Astrocyte (in vitro differentiated cells and primary cell): Measurements from ENCODE around the gene FAM149B1.

Experiments used
- CTCF ChIP-seq: IDR thresholded peaks from 2 replicates; pipeline ENCODE4 v1.5.1; 2011; ENCODE audit warnings: low read depth, mild to moderate bottlenecking, inconsistent platforms, low read length, moderate library complexity; ENCODE audit not compliant: insufficient read depth
- EZH2 ChIP-seq: IDR thresholded peaks from 2 replicates; pipeline ENCODE4 v1.6.1; 2012; ENCODE audit warnings: mild to moderate bottlenecking, low read length, inconsistent platforms; ENCODE audit not compliant: insufficient read depth

GRCh38 chr10:73262105-73262730, 94.3 kb downstream of the FAM149B1 start:
- TF ChIP-seq CTCF, result no peak
- TF ChIP-seq EZH2, result no peak
